Gastrocnemius medialis (tissue), 4 donors: ENCODE measurements around the gene ANKRD62.

Experiments
- CTCF ChIP-seq, 5 experiments: fragments of 450-650 bp in 3 of 5; fragments of 200-600 bp in 2 of 5; sonication (generic) in 2 of 5; IDR thresholded peaks in 4 of 5; conservative IDR thresholded peaks in 1 of 5; 1 replicate in 4 of 5; 2 replicates in 1 of 5; pipeline ENCODE4 v1.5.1; 2016 to 2019; ENCODE audit warnings: antibody characterized with exemption in 5 of 5, mild to moderate bottlenecking in 3 of 5, moderate library complexity in 3 of 5
- POLR2A ChIP-seq, 2 donors: fragments of 450-650 bp; IDR thresholded peaks; one replicate each; pipeline ENCODE4 v1.6.1; 2017; ENCODE audit warnings: antibody characterized with exemption in 2 of 2, mild to moderate bottlenecking in 2 of 2, moderate library complexity in 2 of 2

DNA sequence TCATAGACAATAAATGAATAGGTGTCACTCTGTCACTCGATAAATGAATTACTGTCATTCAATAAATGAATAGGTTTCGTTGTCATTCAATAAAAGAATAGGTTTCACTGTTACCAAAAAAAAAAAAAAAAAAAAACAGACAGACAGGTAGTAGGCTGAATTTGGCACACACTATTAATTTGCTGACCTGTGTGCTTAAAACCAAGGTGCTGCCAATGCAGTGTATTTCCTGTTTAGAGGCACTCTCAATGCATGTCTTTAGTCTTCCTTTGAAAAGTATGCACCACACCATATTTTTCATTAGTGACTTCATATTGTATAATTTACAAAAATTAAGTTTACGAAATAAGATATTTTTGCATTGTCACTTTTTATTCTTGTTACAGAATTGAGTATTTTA is 16.2 kb downstream of the ANKRD62 start:
- no peak for TF ChIP-seq CTCF (IDR thresholded peaks at IDR 0.05 in 4 of 5, conservative IDR thresholded peaks at IDR 0.05 in 1 of 5)
- no peak for TF ChIP-seq POLR2A (IDR thresholded peaks at IDR 0.05)
